ENCODE data around the gene POLR2F.

The POLR2F gene

DNA sequence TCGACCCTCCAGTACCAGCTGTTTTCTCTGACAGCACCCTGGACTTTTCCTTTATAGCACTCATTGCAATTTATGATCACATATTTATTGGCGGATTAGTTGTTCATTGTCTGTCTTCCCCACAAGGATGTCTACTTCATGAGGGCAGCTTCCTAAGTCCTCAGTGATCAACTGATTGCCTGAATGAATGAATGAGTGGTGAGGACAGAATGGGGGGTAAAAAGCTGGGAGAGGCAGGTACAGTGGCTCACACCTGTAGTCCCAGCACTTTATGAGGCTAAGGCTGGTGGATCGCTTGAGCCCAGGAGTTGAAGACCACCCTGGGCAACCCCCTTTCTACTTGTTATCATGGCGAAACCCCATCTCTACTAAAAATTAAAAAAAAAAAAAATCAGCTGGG, 42.0 kb downstream of the POLR2F start:
- H3K27ac ChIP-seq (ENCODE audit: poor library complexity, severe bottlenecking): no peak overlapping the region
- peaks cover 24% of the 10 kb centered on the region for H3K4me1 ChIP-seq (ENCODE audit: insufficient read depth, poor library complexity, severe bottlenecking)
- H3K36me3 ChIP-seq (ENCODE audit: low read depth): no peaks in the 10 kb centered on the region
- TF ChIP-seq, protein P1, sequence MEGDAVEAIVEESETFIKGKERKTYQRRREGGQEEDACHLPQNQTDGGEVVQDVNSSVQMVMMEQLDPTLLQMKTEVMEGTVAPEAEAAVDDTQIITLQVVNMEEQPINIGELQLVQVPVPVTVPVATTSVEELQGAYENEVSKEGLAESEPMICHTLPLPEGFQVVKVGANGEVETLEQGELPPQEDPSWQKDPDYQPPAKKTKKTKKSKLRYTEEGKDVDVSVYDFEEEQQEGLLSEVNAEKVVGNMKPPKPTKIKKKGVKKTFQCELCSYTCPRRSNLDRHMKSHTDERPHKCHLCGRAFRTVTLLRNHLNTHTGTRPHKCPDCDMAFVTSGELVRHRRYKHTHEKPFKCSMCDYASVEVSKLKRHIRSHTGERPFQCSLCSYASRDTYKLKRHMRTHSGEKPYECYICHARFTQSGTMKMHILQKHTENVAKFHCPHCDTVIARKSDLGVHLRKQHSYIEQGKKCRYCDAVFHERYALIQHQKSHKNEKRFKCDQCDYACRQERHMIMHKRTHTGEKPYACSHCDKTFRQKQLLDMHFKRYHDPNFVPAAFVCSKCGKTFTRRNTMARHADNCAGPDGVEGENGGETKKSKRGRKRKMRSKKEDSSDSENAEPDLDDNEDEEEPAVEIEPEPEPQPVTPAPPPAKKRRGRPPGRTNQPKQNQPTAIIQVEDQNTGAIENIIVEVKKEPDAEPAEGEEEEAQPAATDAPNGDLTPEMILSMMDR (IDR thresholded peaks at IDR 0.05; ENCODE audit: poor library complexity, severe bottlenecking): no peak
- no peak overlapping the region for H3K4me3 ChIP-seq (ENCODE audit: severe bottlenecking)
- H3K27me3 ChIP-seq (ENCODE audit: insufficient read depth, poor library complexity, severe bottlenecking): no peaks in the 10 kb centered on the region
- DNase-seq (ENCODE audit: low spot score): no peak
- H3K9me3 ChIP-seq (ENCODE audit: severe bottlenecking): no peaks in the 10 kb centered on the region
- ATAC-seq (ENCODE audit: low read depth): no peak

DNA sequence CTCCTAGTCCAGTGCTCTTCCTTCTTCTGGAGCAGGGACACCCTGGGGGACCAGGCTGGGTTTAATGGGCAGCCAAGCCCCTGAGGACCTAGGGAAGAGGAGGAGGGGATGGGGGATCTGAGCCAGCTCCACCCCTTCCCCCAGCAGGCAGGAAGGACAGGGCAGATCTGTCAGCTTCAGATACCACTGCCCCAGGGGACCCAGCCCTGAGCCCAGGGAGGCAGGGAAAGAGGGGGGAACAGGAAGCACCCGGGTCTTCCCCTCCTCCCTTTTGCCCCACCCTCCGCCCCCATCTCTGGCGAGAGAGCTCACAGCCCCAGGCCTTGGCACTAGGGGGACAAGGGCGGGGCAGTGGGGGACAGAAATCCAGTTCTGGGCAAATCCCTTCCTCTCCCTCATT, 42.6 kb downstream of the POLR2F start:
- TF ChIP-seq, protein P1 (IDR thresholded peaks at IDR 0.05; ENCODE audit: poor library complexity, severe bottlenecking): no peak
- no peak for ATAC-seq (ENCODE audit: low read depth)
- no peaks in the 10 kb centered on the region for H3K9me3 ChIP-seq (ENCODE audit: severe bottlenecking)
- DNase-seq (ENCODE audit: low spot score): no peak
- H3K4me1 ChIP-seq (ENCODE audit: insufficient read depth, poor library complexity, severe bottlenecking): peaks cover 24% of the 10 kb centered on the region
- no peak overlapping the region for H3K4me3 ChIP-seq (ENCODE audit: severe bottlenecking)
- H3K36me3 ChIP-seq (ENCODE audit: low read depth): no peaks in the 10 kb centered on the region
- no peak overlapping the region for H3K27ac ChIP-seq (ENCODE audit: poor library complexity, severe bottlenecking)
- H3K27me3 ChIP-seq (ENCODE audit: insufficient read depth, poor library complexity, severe bottlenecking): no peaks in the 10 kb centered on the region

DNA sequence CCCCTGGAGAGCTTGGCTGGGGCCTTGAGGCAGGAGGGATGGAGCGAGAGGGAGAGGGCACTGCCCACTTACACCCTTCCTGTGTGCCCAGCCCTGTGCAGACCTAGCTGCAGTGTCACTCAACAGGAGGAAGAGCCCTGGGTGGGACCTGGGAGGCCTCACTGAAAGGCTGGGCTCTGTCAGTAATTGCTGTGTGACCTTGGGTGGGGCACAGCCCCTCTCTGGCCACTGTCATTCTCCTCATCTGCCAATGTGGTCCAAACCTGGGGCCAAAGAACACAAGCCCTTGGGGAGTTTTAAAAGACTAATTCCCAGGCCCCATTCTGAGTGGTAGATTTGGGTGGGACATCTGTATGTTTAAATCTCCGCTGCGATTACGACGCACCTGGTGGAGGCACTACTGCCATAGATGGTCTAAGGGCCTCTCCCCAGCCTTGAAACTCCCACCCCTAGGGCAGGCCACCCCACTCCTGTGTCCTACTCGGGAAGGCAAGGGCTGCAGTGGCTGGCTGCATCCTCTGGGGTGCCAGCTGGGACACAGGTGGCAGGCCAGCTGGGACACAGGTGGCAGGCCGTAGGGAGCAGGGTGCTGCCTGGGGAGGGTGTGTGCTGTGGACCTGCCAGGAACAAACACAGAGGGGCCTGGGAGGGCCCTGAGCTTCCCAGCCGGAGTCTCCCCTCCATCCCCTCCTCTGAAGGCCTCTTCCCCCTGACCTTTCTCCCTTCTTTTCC, 43.2 kb downstream of the POLR2F start:
- no peak overlapping the region for H3K27ac ChIP-seq (ENCODE audit: poor library complexity, severe bottlenecking)
- H3K4me1 ChIP-seq (ENCODE audit: insufficient read depth, poor library complexity, severe bottlenecking): peaks cover 24% of the 10 kb centered on the region
- ATAC-seq (ENCODE audit: low read depth) (no peak), DNase-seq (ENCODE audit: low spot score) (no peak)
- no peaks in the 10 kb centered on the region for H3K36me3 ChIP-seq (ENCODE audit: low read depth)
- no peaks in the 10 kb centered on the region for H3K27me3 ChIP-seq (ENCODE audit: insufficient read depth, poor library complexity, severe bottlenecking)
- H3K4me3 ChIP-seq (ENCODE audit: severe bottlenecking): no peak overlapping the region
- TF ChIP-seq, protein P1 (IDR thresholded peaks at IDR 0.05; ENCODE audit: poor library complexity, severe bottlenecking): no peak
- no peaks in the 10 kb centered on the region for H3K9me3 ChIP-seq (ENCODE audit: severe bottlenecking)

DNA sequence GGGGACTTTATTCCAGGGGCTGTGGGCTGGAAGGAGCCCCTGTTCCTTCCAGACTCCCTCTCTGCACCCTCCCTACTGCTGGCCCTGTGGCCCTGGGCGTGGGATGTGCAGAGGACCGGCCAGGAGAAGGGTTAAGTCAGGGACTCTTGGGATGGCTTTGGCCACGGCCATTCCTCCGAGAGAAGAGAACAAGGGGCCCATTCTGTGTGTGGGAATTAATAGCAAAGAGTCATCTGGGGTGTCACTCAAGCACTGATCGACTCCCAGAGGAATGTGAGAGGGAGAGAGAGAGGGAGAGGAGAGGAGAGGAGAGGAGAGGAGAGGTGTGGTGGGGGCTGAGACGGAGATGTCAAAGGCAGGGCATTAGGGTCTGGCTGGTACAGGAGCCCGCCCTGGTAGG, 45.0 kb downstream of the POLR2F start:
- DNase-seq (ENCODE audit: low spot score) (no peak), ATAC-seq (ENCODE audit: low read depth) (no peak)
- peaks cover 24% of the 10 kb centered on the region for H3K4me1 ChIP-seq (ENCODE audit: insufficient read depth, poor library complexity, severe bottlenecking)
- no peaks in the 10 kb centered on the region for H3K36me3 ChIP-seq (ENCODE audit: low read depth)
- no peaks in the 10 kb centered on the region for H3K9me3 ChIP-seq (ENCODE audit: severe bottlenecking)
- H3K4me3 ChIP-seq (ENCODE audit: severe bottlenecking): no peak overlapping the region
- H3K27me3 ChIP-seq (ENCODE audit: insufficient read depth, poor library complexity, severe bottlenecking): no peaks in the 10 kb centered on the region
- H3K27ac ChIP-seq (ENCODE audit: poor library complexity, severe bottlenecking): peak overlapping the region; percentile 71
- TF ChIP-seq, protein P1 (IDR thresholded peaks at IDR 0.05; ENCODE audit: poor library complexity, severe bottlenecking): no peak

DNA sequence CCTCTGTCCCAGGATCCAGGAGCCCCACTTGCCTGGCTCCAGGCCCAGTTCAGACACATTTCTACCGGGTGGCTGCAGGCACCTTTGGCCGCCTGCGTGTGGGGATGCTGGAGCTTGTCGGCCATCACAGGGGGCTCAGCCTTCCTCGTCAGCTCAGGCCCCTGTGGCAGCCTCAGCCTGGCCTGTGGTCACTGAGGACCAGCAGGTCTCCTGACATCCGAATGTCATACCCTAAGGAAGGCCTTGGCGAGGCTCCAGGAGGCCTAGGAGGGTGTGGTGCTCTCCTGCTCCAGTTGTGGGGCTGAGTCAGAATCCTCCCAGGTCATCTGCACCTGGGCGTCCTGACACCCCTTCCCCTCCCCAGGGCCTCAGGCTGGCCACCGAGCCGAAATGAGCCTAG, 45.7 kb downstream of the POLR2F start:
- TF ChIP-seq, protein P1 (IDR thresholded peaks at IDR 0.05; ENCODE audit: poor library complexity, severe bottlenecking): no peak
- Histone ChIP-seq H3K4me1 (ENCODE audit: insufficient read depth, poor library complexity, severe bottlenecking) (peaks cover 24% of the 10 kb centered on the region), H3K9me3 (ENCODE audit: severe bottlenecking) (no peaks in the 10 kb centered on the region), H3K27ac (ENCODE audit: poor library complexity, severe bottlenecking) (peak overlapping the region; percentile 71), H3K27me3 (ENCODE audit: insufficient read depth, poor library complexity, severe bottlenecking) (no peaks in the 10 kb centered on the region), H3K4me3 (ENCODE audit: severe bottlenecking) (no peak overlapping the region), H3K36me3 (ENCODE audit: low read depth) (no peaks in the 10 kb centered on the region)
- DNase-seq (ENCODE audit: low spot score) (no peak), ATAC-seq (ENCODE audit: low read depth) (peak; percentile 53)

All from RWPE2 (cell line).